GM21619 (cell line): ENCODE measurements around the gene ERBB2.
"Not testable (repeated sequence)": the region's sequence is repeated elsewhere in the genome, so short reads cannot be mapped to it uniquely, and the experiment has no call there.

Source experiments
- ATAC-seq: cut with Tn5 transposase; IDR thresholded peaks from one replicate; pipeline ENCODE4 v1.9.1; 2021; ENCODE audit not compliant: unreplicated experiment

Gene ERBB2

GRCh38 chr17:39677542-39678339 is 22.1 kb upstream of the ERBB2 start:
- ATAC-seq: no peak

DNA sequence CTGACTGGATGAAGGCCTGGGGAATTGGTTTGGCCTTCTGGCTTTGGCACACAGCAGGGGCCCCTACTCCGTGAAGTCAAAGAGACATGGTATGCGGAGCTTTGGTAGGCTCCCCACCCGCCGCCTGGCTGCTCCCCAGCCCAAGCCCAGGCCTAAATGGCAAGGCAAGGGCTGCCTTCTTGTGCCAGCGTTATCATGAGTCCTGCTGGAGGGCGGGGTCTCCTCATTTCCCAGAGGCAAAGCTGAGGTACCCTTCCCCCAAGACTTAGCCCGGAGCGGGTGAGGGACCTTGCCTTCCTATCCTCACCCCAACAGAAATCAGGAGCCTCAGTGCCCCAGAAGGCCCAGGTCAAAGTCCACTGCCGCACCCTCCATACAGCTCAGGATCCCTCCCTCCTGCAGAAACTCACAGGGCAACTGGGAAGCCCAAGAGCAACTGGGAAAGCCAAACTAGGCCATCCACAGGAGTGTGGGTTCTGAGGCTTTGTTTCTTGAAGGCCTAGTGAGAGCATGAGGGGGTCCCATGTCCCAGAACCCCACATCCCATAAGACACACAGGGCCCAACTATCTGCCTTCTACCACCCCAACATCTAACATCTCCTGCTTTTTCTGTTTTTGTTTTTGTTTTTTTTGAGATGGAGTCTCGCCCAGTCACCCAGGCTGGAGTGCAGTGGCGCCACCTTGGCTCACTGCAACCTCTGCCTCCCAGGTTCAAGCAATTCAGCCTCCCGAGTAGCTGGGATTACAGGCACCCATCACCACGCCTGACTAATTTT is 21.3 kb upstream of the ERBB2 start:
- ATAC-seq: no peak

DNA sequence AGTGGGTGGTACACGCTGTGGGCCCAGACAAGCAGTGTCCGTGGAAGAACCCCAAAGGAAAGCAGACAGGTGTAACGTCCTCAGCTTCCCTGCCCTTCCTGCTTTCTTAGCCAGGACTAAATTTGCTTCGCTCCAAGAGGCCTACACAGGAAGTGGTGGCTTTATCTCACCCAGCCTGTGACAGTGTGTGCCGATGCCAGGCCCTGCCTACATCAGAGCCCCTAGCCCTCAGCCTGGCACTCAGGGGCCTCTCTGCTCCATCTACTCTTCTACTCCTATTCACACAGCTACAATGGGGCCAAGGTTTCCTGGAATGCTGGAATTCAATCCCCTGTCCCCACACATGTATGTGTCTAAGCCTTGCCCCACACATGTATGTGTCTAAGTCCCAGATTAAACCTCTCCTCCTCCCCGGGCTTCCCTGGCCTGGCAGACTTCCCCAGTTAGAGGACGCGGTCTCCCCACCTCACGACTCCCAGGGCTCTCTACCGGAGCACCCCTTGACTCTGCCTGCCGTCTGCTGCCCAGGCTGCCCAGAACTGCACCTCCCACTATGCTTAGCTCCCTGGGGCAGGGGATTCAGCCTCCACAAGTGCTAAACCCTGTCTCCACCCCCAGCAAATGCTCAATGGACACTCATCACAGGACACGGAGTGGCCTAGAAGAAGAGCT is 20.2 kb upstream of the ERBB2 start:
- no peak for ATAC-seq

- ATAC-seq: no peak
Measured at GRCh38 chr17:39683295-39683939, 16.4 kb upstream of the ERBB2 start.

- no peak for ATAC-seq
Measured at GRCh38 chr17:39684369-39685192, 15.3 kb upstream of the ERBB2 start.

DNA sequence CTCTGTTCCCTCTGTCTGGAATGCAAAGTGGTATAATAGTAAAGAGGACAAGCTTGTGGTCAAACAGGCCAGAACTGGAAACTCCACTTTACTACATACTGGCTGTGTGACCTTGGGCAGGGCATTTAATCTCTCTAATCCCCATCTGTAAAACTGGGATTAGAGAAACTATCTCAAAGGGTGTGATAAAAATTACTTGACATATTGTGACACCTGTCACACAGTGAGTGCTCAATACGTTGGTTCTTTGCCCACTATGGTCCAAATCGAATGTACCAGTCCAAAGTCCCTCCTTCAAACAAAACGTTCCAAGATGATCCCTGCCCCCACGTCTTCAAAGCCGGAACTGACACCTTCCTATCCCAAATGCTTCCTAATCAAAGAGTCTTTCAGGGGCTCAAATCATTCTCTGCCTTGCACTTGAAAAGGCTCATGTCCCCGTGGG is 12.7 kb upstream of the ERBB2 start:
- ATAC-seq: no peak

GRCh38 chr17:39687546-39688474 is 12.1 kb upstream of the ERBB2 start, which contains the start of gene PGAP3:
Gene PGAP3, minus strand, starts transcription at chr17:39688057. Its CDS starts 43 bp downstream, at chr17:39688014.
- peak; percentile 81 for ATAC-seq

- no peak for ATAC-seq
Measured at GRCh38 chr17:39688475-39688835, 11.4 kb upstream of the ERBB2 start.

GRCh38 chr17:39688945-39689344 is 10.9 kb upstream of the ERBB2 start:
- ATAC-seq: no peak

DNA sequence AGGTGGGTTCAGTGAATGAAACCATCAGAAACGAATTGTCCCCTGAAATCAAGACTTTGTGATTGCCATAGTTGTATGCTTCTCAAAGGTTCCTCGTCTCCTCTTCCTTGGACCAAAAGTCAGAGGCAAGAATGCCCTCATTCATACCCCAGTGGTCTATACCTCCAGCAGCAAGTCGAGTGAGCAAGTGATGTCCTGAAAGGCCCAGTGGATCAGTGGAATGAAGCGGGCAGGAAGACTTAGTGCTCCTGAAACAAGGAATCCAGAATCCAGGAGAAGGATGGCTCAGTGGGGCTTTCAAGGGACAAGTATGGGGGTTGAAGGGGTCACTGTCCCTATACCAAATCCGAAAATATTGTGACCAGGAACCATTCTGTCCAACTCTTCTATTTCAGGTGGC is 5.3 kb upstream of the ERBB2 start:
- no peak for ATAC-seq

GRCh38 chr17:39695089-39695474 is 4.8 kb upstream of the ERBB2 start:
- no peak for ATAC-seq

DNA sequence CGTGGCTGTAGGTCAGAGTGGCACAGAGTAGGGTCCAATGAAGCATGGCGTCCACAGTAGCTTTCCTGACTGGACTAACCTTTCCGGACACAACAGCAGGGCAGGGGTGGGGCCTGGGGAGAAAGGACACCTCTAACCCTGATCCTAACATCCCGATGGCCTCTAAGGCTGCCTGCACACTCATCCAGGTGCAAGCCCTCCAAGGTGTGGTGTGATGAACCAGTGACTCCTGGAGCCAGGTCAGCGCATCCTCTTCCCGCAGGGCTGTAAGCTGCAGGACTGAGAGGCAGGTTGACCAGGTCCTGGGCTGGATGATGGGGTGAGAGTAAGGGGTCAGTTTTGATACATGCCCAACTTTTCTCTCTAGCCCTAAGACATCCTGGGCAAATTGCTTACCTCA is 3.1 kb upstream of the ERBB2 start:
- ATAC-seq: no peak

- ATAC-seq: no peak
Measured at GRCh38 chr17:39697961-39698360, 1.9 kb upstream of the ERBB2 start.

- ATAC-seq: not testable (repeated sequence)
Measured at GRCh38 chr17:39699157-39699817, 577 bp upstream of the ERBB2 start.

DNA sequence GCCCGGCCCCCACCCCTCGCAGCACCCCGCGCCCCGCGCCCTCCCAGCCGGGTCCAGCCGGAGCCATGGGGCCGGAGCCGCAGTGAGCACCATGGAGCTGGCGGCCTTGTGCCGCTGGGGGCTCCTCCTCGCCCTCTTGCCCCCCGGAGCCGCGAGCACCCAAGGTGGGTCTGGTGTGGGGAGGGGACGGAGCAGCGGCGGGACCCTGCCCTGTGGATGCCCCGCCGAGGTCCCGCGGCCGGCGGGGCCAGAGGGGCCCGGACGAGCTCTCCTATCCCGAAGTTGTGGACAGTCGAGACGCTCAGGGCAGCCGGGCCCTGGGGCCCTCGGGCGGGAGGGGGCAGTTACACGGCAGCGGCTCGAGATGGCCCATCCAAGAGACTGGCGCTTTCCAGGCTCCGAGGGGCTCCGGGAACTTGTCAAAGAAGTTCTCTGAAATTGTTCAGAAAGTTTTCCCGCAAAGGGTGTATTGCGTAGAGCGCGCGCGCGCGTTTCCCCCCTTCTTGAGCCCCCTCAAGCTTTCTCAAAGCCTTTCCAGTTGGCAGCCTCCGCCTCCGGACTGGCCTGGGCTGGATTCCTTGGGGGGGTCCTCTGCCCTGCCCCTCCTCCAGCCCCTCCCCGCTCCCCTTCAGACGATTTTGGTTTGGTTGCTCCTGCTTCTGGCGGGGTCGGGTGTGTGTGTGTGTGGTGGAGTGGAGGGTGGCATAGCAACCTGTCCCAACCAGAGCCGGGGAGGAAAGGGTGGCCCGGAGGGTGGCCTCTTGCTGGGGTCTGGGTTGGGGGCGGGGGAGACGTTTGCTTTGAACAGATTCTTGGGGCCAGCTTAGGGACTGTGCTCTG is 504 bp downstream of the ERBB2 start:
- ATAC-seq: no peak

GRCh38 chr17:39701012-39701783 is 1.3 kb downstream of the ERBB2 start:
- ATAC-seq: no peak

DNA sequence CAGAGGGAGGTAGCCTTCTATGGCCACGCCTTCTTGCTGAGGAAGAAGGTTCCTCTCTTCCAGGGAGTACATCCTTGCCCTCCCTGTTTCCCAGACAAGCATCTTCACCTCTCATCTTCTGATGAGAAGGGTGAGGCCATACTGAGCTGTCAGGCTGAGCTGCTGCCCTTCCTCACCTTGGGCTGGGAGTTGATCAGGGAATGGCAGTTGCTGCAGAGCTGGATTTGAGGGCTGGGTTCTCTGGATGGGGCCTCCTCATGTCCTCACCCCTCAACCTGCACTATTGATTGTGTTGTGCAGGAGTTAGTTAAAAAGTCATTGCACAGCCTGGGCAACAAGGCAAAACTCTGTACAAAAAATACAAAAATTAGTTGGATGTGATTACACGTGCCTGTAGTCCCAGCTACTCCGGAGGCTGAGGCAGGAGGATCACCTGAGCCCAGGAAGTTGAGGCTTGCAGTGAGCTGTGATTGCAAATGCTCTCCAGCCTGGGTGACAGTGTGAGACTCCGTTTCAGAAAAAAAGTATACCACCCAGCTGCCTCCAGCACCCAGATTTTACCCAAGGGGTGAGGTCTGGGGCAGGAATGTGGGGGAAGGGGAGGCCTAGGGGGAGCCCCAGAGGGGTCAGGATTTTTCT is 2.0 kb downstream of the ERBB2 start:
- no peak for ATAC-seq
